Trophoblast cell (in vitro differentiated cells and primary cell): ENCODE data around the gene RAP1A.

Experiments
- DNase-seq, 2 donors: peaks; one replicate each; pipeline ENCODE4 v3.0.0-alpha.2; 2016
- H2AFZ ChIP-seq: 2 replicates; pipeline ENCODE4 v1.6.1; 2013; ENCODE audit warnings: low read length, moderate library complexity, mild to moderate bottlenecking; ENCODE audit not compliant: insufficient read depth, poor library complexity
- H2AK5ac ChIP-seq: 2 replicates; pipeline ENCODE4 v1.6.1; 2013; ENCODE audit warnings: mild to moderate bottlenecking, low read length
- H2BK120ac ChIP-seq: 2 replicates; pipeline ENCODE4 v1.6.1; 2013; ENCODE audit warnings: low read length, mild to moderate bottlenecking, moderate library complexity; ENCODE audit not compliant: insufficient read depth, poor library complexity
- H2BK12ac ChIP-seq: 2 replicates; pipeline ENCODE4 v1.6.1; 2013; ENCODE audit warnings: mild to moderate bottlenecking, low read length, moderate library complexity
- H2BK5ac ChIP-seq: 2 replicates; pipeline ENCODE4 v1.6.1; 2013; ENCODE audit warnings: low read length, low read depth, moderate library complexity, mild to moderate bottlenecking; ENCODE audit not compliant: poor library complexity
- H3K14ac ChIP-seq: 2 replicates; pipeline ENCODE4 v1.6.1; 2013; ENCODE audit warnings: mild to moderate bottlenecking, low read length
- H3K18ac ChIP-seq: 2 replicates; pipeline ENCODE4 v1.6.1; 2013; ENCODE audit warnings: mild to moderate bottlenecking, low read length
- H3K23ac ChIP-seq: 2 replicates; pipeline ENCODE4 v1.6.1; 2013; ENCODE audit warnings: low read length
- H3K27ac ChIP-seq: 2 replicates; pipeline ENCODE4 v1.5.1; 2013; ENCODE audit warnings: low read depth, mild to moderate bottlenecking, inconsistent platforms, low read length, moderate library complexity
- H3K27me3 ChIP-seq: 2 replicates; pipeline ENCODE4 v1.6.1; 2013; ENCODE audit warnings: inconsistent platforms, mild to moderate bottlenecking, low read length, moderate library complexity; ENCODE audit not compliant: insufficient read depth
- H3K36me3 ChIP-seq, 2 experiments: 1 replicate in 1 of 2; 2 replicates in 1 of 2; pipeline ENCODE4 v1.6.1; 2013; ENCODE audit warnings: low read length in 2 of 2, mild to moderate bottlenecking in 2 of 2, moderate library complexity in 1 of 2; ENCODE audit not compliant: insufficient read depth in 2 of 2, control insufficient read depth in 1 of 2
- H3K4ac ChIP-seq: 2 replicates; pipeline ENCODE4 v1.6.1; 2013; ENCODE audit warnings: low read depth, mild to moderate bottlenecking, low read length, moderate library complexity
- H3K4me1 ChIP-seq, 2 experiments: 1 replicate in 1 of 2; 2 replicates in 1 of 2; pipeline ENCODE4 v1.6.1; 2013; ENCODE audit warnings: low read length in 2 of 2, mild to moderate bottlenecking in 2 of 2, moderate library complexity in 1 of 2; ENCODE audit not compliant: insufficient read depth in 2 of 2, control insufficient read depth in 1 of 2
- H3K4me2 ChIP-seq: 2 replicates; pipeline ENCODE4 v1.6.1; 2013; ENCODE audit warnings: inconsistent platforms, mild to moderate bottlenecking, low read length, moderate library complexity
- H3K4me3 ChIP-seq: 2 replicates; pipeline ENCODE4 v1.5.1; 2013; ENCODE audit warnings: mild to moderate bottlenecking, low read depth, low read length, inconsistent platforms
- H3K79me1 ChIP-seq: one replicate; pipeline ENCODE4 v1.6.1; 2013; ENCODE audit warnings: low read length
- H3K79me2 ChIP-seq: 2 replicates; pipeline ENCODE4 v1.6.1; 2013; ENCODE audit warnings: low read length, mild to moderate bottlenecking; ENCODE audit not compliant: control insufficient read depth, insufficient read depth, poor library complexity
- H3K9ac ChIP-seq: 2 replicates; pipeline ENCODE4 v1.6.1; 2013; ENCODE audit warnings: mild to moderate bottlenecking, low read length
- H3K9me3 ChIP-seq: 2 replicates; pipeline ENCODE4 v1.6.1; 2013; ENCODE audit warnings: low read depth, mild to moderate bottlenecking, control low read depth, inconsistent platforms, low read length; ENCODE audit not compliant: insufficient read depth
- H4K12ac ChIP-seq: 2 replicates; pipeline ENCODE4 v1.6.1; 2013; ENCODE audit warnings: low read depth, mild to moderate bottlenecking, low read length, moderate library complexity
- H4K8ac ChIP-seq: 2 replicates; pipeline ENCODE4 v1.6.1; 2013; ENCODE audit warnings: low read depth, mild to moderate bottlenecking, low read length, moderate library complexity
- H4K91ac ChIP-seq: one replicate; pipeline ENCODE4 v1.6.1; 2013; ENCODE audit warnings: low read depth, mild to moderate bottlenecking, low read length, moderate library complexity
- WGBS: extraction: QIAGEN DNeasy Blood & Tissue Kit; methylation state at CpG from one replicate; pipeline ENCODE4 v1.1.7; 2013; ENCODE audit warnings: missing lambda C conversion rate; ENCODE audit not compliant: insufficient read length, insufficient coverage; ENCODE audit errors: extremely low coverage; 5-methylcytosine and 5-hydroxymethylcytosine counted together

The RAP1A gene

DNA sequence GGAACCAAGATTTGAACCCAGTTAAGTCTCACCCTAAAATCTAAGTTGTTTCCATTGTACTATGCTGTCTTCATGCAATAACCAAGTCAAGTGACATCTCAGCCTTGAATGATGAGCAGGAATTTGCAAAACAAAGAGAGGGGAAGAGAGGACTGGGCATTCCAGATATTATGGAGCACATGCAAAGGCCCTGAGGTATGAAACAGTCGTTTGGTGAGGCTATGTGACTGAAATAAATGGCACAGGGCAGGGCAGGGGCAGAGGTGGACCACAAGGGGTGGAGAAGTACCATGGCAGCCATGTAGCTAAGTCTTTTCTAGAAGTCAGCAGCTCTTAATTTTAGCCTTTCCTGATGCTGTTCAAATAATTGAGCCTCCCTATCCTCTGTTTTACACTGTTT is 37.6 kb upstream of the RAP1A start:
- Histone ChIP-seq H4K12ac (no peak overlapping the region), H2BK12ac (no peak overlapping the region), H2BK120ac (no peak overlapping the region), H3K36me3 (no peaks in the 10 kb centered on the region), H3K4ac (no peak overlapping the region), H3K27ac (no peak overlapping the region), H3K9me3 (no peaks in the 10 kb centered on the region), H3K4me2 (no peak overlapping the region), H3K23ac (no peak overlapping the region), H3K18ac (no peak overlapping the region), H3K9ac (no peak overlapping the region), H2AK5ac (no peak overlapping the region), H3K4me3 (no peak overlapping the region), H2AFZ (no peak overlapping the region), H3K79me2 (no peaks in the 10 kb centered on the region), H3K79me1 (no peaks in the 10 kb centered on the region), H3K4me1 (no peaks in the 10 kb centered on the region), H2BK5ac (no peak overlapping the region), H4K8ac (no peak overlapping the region), H4K91ac (no peak overlapping the region), H3K14ac (no peak overlapping the region), H3K27me3 (no peaks in the 10 kb centered on the region)
- no peak for DNase-seq
- no CpG with 5 or more reads among the region's 1 CpG for WGBS

- whole genome bisulfite sequencing = no CpG with 5 or more reads among the region's 8 CpGs
Observed at GRCh38 chr1:111582644-111583618, 36.7 kb upstream of the RAP1A start.

GRCh38 chr1:111585447-111586086 is 34.0 kb upstream of the RAP1A start:
- Histone ChIP-seq H3K27ac (no peak overlapping the region), H3K9ac (no peak overlapping the region), H3K4me1 (no peaks in the 10 kb centered on the region), H3K79me1 (no peaks in the 10 kb centered on the region), H3K4me2 (no peak overlapping the region), H2AFZ (no peak overlapping the region), H2BK12ac (no peak overlapping the region), H2BK120ac (no peak overlapping the region), H4K91ac (no peak overlapping the region), H3K18ac (no peak overlapping the region), H3K36me3 (no peaks in the 10 kb centered on the region), H3K79me2 (no peaks in the 10 kb centered on the region), H3K4me3 (no peak overlapping the region), H3K23ac (no peak overlapping the region), H3K9me3 (no peaks in the 10 kb centered on the region), H4K8ac (no peak overlapping the region), H4K12ac (no peak overlapping the region), H2AK5ac (no peak overlapping the region), H3K4ac (no peak overlapping the region), H3K14ac (no peak overlapping the region), H3K27me3 (no peaks in the 10 kb centered on the region), H2BK5ac (no peak overlapping the region)
- DNase-seq = no peak
- no CpG with 5 or more reads among the region's 1 CpG for WGBS

More at GRCh38 chr1:111582644-111583618, 36.7 kb upstream of the RAP1A start:
- Histone ChIP-seq H3K9ac (no peak overlapping the region), H4K91ac (no peak overlapping the region), H2BK5ac (no peak overlapping the region), H3K4me1 (no peaks in the 10 kb centered on the region), H3K79me1 (no peaks in the 10 kb centered on the region), H2AK5ac (no peak overlapping the region), H3K9me3 (no peaks in the 10 kb centered on the region), H3K27me3 (no peaks in the 10 kb centered on the region), H3K4me2 (no peak overlapping the region), H3K14ac (no peak overlapping the region), H4K12ac (no peak overlapping the region), H3K79me2 (no peaks in the 10 kb centered on the region), H3K27ac (no peak overlapping the region), H2BK120ac (no peak overlapping the region), H3K18ac (no peak overlapping the region), H4K8ac (no peak overlapping the region), H3K4me3 (no peak overlapping the region), H2AFZ (no peak overlapping the region), H3K4ac (no peak overlapping the region), H3K36me3 (no peaks in the 10 kb centered on the region), H3K23ac (no peak overlapping the region), H2BK12ac (no peak overlapping the region)
- no peak for DNase-seq

- Histone ChIP-seq H3K14ac (no peak overlapping the region), H2AFZ (no peak overlapping the region), H2AK5ac (no peak overlapping the region), H3K4ac (no peak overlapping the region), H3K9me3 (no peaks in the 10 kb centered on the region), H3K27ac (no peak overlapping the region), H2BK120ac (no peak overlapping the region), H3K36me3 (no peaks in the 10 kb centered on the region), H3K79me1 (no peaks in the 10 kb centered on the region), H3K9ac (no peak overlapping the region), H2BK12ac (no peak overlapping the region), H4K8ac (no peak overlapping the region), H3K4me3 (no peak overlapping the region), H3K27me3 (no peaks in the 10 kb centered on the region), H3K18ac (no peak overlapping the region), H4K12ac (no peak overlapping the region), H3K4me2 (no peak overlapping the region), H3K23ac (no peak overlapping the region), H4K91ac (no peak overlapping the region), H3K79me2 (no peaks in the 10 kb centered on the region), H2BK5ac (no peak overlapping the region), H3K4me1 (no peaks in the 10 kb centered on the region)
- WGBS = no CpG with 5 or more reads among the region's 2 CpGs
- no peak for DNase-seq
Observed at GRCh38 chr1:111586112-111586511, 33.5 kb upstream of the RAP1A start.
